Body of pancreas (tissue), 4 donors: ENCODE results near the gene UFC1. TPM values are rescaled to one million over a fixed set of nuclear protein-coding genes. Genes with fewer than 3 reads are reported as not detected.

ENCODE experiments used
- ATAC-seq: fragments of 150-250 bp; one replicate; pipeline ENCODE4 v1.9.1; 2016
- DNase-seq, 4 donors: peaks; one replicate each; pipeline ENCODE4 v3.0.0-alpha.2; 2019
- H3K27ac ChIP-seq, 4 donors: fragments of 200-600 bp; sonication (generic); 1 replicate in 3 of 4; 2 replicates in 1 of 4; pipeline versions ENCODE4 v1.5.1 to v1.6.1; 2016 to 2019; ENCODE audit warnings: mild to moderate bottlenecking in 1 of 4, mixed read lengths in 1 of 4, moderate library complexity in 1 of 4
- H3K27me3 ChIP-seq, 2 donors: fragments of 200-600 bp; sonication (generic); one replicate each; pipeline ENCODE4 v1.6.0; 2016; ENCODE audit warnings: mild to moderate bottlenecking in 1 of 2
- H3K36me3 ChIP-seq, 2 donors: fragments of 200-600 bp; sonication (generic); replicated peaks in 1 of 2; 2 replicates each; pipeline ENCODE4 v1.5.1; 2016; ENCODE audit warnings: low read depth in 2 of 2; ENCODE audit not compliant: insufficient read depth in 1 of 2
- H3K4me1 ChIP-seq: fragments of 200-600 bp; sonication (generic); one replicate; pipeline ENCODE4 v1.6.0; 2016
- H3K4me3 ChIP-seq, 2 donors: fragments of 200-600 bp; sonication (generic); 1 replicate in 1 of 2; 2 replicates in 1 of 2; pipeline ENCODE4 v1.5.1; 2016 to 2019
- H3K9me3 ChIP-seq, 3 donors: fragments of 200-600 bp; sonication (generic); 1 replicate in 2 of 3; 2 replicates in 1 of 3; pipeline ENCODE4 v1.5.1; 2016
- CTCF ChIP-seq, 7 experiments: fragments of 450-650 bp in 4 of 7; fragments of 200-600 bp in 3 of 7; sonication (generic) in 3 of 7; IDR thresholded peaks; one replicate each; pipeline ENCODE4 v1.5.1; 2016 to 2019; ENCODE audit warnings: antibody characterized with exemption in 7 of 7
- POLR2A ChIP-seq, 3 donors: fragments of 450-650 bp; IDR thresholded peaks; one replicate each; pipeline ENCODE4 v1.6.1; 2016; ENCODE audit warnings: antibody characterized with exemption in 3 of 3, mild to moderate bottlenecking in 2 of 3
- WGBS, 2 donors: methylation state at CpG; one replicate each; pipeline ENCODE4 v1.1.5; 2017; 5-methylcytosine and 5-hydroxymethylcytosine counted together
- intact Hi-C: fragments of 100-400 bp; cut with DNase I; formaldehyde crosslinking; loops from one replicate; pipeline ENCODE4 v1.15.1; 2023
- total RNA-seq, 2 donors: library from RNA; depleted of rRNA; stranded (reverse); fragments of >200 nt; gene quantifications; one replicate each; pipeline ENCODE4 v1.1.0, GENCODE V29; 2016

The UFC1 gene
- total RNA-seq, 2 donors from 2014 or later = 33.6 to 48.8 TPM

DNA sequence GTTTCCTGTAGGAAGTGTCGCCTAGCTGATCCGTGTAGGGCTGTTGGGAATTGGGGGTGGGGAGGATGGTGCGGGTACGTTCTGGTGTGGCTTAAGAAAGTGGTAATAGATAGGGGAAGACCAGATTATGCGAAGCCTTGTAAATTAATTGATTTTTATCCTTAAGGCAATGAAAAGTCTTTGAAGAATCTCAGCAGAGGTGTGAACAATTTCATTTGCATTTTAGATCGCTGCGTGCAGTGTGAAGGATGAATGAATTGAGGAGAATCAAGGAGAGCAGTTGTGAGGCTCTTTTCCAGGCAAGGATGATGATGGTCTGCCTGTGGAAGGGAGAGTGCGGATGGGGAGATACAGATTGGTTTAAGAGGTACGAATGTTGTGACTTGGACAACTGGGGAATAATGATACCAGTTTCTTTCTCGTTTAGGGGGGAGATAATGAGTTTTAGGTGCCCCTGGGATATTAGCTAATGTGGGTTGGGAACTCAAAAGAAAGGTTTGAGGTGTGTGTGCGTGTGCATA is 20.5 kb upstream of the UFC1 start:
- TF ChIP-seq POLR2A (IDR thresholded peaks at IDR 0.05) (no peak), CTCF (IDR thresholded peaks at IDR 0.05) (no peak)
- Histone ChIP-seq H3K4me3 (peak overlapping the region; percentile 66 to 91), H3K4me1 (peaks cover 42% of the 10 kb centered on the region), H3K9me3 (no peaks in the 10 kb centered on the region), H3K27me3 (no peaks in the 10 kb centered on the region), H3K36me3 (no peaks in the 10 kb centered on the region), H3K27ac (peak overlapping the region; percentile 88 to 95 (median 91))
- DNase-seq (no peak), ATAC-seq (no peak)
- WGBS, 2 donors = 3 to 4% methylated on average over 11 of the region's 11 CpGs
- intact Hi-C loops = no loop called here

- intact Hi-C loops = no loop called here
- TF ChIP-seq POLR2A (IDR thresholded peaks at IDR 0.05) (no peak), CTCF (IDR thresholded peaks at IDR 0.05) (no peak)
These were observed 15.9 kb upstream of the UFC1 start for GRCh38 chr1:161137881-161138280.

GRCh38 chr1:161138431-161138830 is 15.3 kb upstream of the UFC1 start:
- ATAC-seq (no peak), DNase-seq (no peak)
- H3K27ac ChIP-seq = no peak overlapping the region
- no peak overlapping the region for H3K4me3 ChIP-seq
- H3K9me3 ChIP-seq = no peaks in the 10 kb centered on the region
- no peaks in the 10 kb centered on the region for H3K36me3 ChIP-seq
- H3K27me3 ChIP-seq = no peaks in the 10 kb centered on the region
- 64 to 90% methylated on average over 1 of the region's 1 CpG for WGBS, 2 donors
- intact Hi-C loops = no loop called here
- TF ChIP-seq POLR2A (IDR thresholded peaks at IDR 0.05) = no peak
- peaks cover 15% of the 10 kb centered on the region for H3K4me1 ChIP-seq

More at GRCh38 chr1:161137881-161138280, 15.9 kb upstream of the UFC1 start:
- no peaks in the 10 kb centered on the region for H3K9me3 ChIP-seq
- H3K27ac ChIP-seq = no peak overlapping the region
- ATAC-seq (no peak), DNase-seq (no peak)
- H3K4me1 ChIP-seq = peaks cover 15% of the 10 kb centered on the region
- H3K36me3 ChIP-seq = no peaks in the 10 kb centered on the region
- no peaks in the 10 kb centered on the region for H3K27me3 ChIP-seq
- 82 to 86% methylated on average over 3 of the region's 3 CpGs for WGBS, 2 donors
- no peak overlapping the region for H3K4me3 ChIP-seq

DNA sequence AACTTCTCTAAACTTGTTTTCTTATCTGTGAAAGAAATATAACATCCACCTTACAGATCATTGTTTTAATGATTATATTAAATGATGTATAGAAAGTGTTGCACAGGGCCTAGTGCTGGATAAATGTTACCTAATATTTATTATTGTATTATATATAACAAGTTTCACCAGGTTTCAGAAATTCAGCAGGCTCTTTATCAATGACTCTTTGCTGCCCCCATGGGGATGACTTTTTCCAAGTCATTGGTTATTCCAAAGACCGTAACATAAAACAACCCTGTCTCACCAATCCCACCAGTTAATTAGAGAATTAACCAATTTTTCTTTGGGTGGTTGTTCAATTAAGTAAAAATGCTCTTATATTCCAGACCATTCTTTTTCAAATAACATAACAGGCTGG is 14.0 kb upstream of the UFC1 start:
- Histone ChIP-seq H3K4me1 (peaks cover 1% of the 10 kb centered on the region), H3K4me3 (no peak overlapping the region), H3K9me3 (no peaks in the 10 kb centered on the region), H3K36me3 (no peaks in the 10 kb centered on the region), H3K27ac (no peak overlapping the region), H3K27me3 (no peaks in the 10 kb centered on the region)
- TF ChIP-seq CTCF (IDR thresholded peaks at IDR 0.05) (peak in 6 of 7 experiments; percentile 32 to 67 (median 55)), POLR2A (IDR thresholded peaks at IDR 0.05) (no peak)
- peak; percentile 83 for ATAC-seq
- WGBS, 2 donors = 14 to 16% methylated on average over 1 of the region's 1 CpG
- intact Hi-C loops = no loop called here
- peak; percentile 52 to 71 (median 68) for DNase-seq

GRCh38 chr1:161140755-161141400 is 12.9 kb upstream of the UFC1 start:
- DNase-seq (no peak), ATAC-seq (no peak)
- Histone ChIP-seq H3K27me3 (no peaks in the 10 kb centered on the region), H3K4me1 (no peaks in the 10 kb centered on the region), H3K9me3 (no peaks in the 10 kb centered on the region), H3K4me3 (no peak overlapping the region), H3K27ac (no peak overlapping the region), H3K36me3 (no peaks in the 10 kb centered on the region)
- WGBS, 2 donors = 91 to 94% methylated on average over 22 to 29 of the region's 29 CpGs
- no peak for TF ChIP-seq CTCF (IDR thresholded peaks at IDR 0.05)
- no peak for TF ChIP-seq POLR2A (IDR thresholded peaks at IDR 0.05)
- intact Hi-C loops = no loop called here
